ENCODE results near the gene NPPB. TPM values are rescaled to one million over a fixed set of nuclear protein-coding genes. Genes with fewer than 3 reads are reported as not detected.

Gene NPPB
- total RNA-seq, 1 experiment from 2014 or later = not detected

GRCh38 chr1:11842154-11843041 is 16.3 kb downstream of the NPPB start:
- TF ChIP-seq AFF4 (CRISPR knock-in tag; IDR thresholded peaks at IDR 0.05; ENCODE audit: borderline replicate concordance) (no peak), ZMAT4 (CRISPR knock-in tag; IDR thresholded peaks at IDR 0.05) (no peak), ZNF121 (CRISPR knock-in tag; IDR thresholded peaks at IDR 0.05) (no peak), ZNF232 (CRISPR knock-in tag; IDR thresholded peaks at IDR 0.05) (no peak), TEAD1 (CRISPR knock-in tag; IDR thresholded peaks at IDR 0.05) (no peak), GABPB1 (CRISPR knock-in tag; IDR thresholded peaks at IDR 0.05) (peak; percentile 78)
- TF ChIP-seq, protein P1, sequence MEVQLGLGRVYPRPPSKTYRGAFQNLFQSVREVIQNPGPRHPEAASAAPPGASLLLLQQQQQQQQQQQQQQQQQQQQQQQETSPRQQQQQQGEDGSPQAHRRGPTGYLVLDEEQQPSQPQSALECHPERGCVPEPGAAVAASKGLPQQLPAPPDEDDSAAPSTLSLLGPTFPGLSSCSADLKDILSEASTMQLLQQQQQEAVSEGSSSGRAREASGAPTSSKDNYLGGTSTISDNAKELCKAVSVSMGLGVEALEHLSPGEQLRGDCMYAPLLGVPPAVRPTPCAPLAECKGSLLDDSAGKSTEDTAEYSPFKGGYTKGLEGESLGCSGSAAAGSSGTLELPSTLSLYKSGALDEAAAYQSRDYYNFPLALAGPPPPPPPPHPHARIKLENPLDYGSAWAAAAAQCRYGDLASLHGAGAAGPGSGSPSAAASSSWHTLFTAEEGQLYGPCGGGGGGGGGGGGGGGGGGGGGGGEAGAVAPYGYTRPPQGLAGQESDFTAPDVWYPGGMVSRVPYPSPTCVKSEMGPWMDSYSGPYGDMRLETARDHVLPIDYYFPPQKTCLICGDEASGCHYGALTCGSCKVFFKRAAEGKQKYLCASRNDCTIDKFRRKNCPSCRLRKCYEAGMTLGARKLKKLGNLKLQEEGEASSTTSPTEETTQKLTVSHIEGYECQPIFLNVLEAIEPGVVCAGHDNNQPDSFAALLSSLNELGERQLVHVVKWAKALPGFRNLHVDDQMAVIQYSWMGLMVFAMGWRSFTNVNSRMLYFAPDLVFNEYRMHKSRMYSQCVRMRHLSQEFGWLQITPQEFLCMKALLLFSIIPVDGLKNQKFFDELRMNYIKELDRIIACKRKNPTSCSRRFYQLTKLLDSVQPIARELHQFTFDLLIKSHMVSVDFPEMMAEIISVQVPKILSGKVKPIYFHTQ (CRISPR knock-in tag; IDR thresholded peaks at IDR 0.05) = no peak
- TF ChIP-seq, protein P2, sequence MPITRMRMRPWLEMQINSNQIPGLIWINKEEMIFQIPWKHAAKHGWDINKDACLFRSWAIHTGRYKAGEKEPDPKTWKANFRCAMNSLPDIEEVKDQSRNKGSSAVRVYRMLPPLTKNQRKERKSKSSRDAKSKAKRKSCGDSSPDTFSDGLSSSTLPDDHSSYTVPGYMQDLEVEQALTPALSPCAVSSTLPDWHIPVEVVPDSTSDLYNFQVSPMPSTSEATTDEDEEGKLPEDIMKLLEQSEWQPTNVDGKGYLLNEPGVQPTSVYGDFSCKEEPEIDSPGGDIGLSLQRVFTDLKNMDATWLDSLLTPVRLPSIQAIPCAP (CRISPR knock-in tag; IDR thresholded peaks at IDR 0.05) = no peak
- no peak for DNase-seq (ENCODE audit: low spot score)
- Mint-ChIP-seq H3K9me3 (no peaks in the 10 kb centered on the region), H3K27me3 (ENCODE audit: low read depth) (no peaks in the 10 kb centered on the region), H3K36me3 (peaks cover 62% of the 10 kb centered on the region), H3K4me1 (no peaks in the 10 kb centered on the region), H3K27ac (no peak overlapping the region), H3K4me3 (no peak overlapping the region)
- no peak for ATAC-seq
- ChIA-PET POLR2A (no interaction called here), CTCF (interaction anchor here (0.7 kb wide), 1 partner anchor 22 kb away, joined by 3 read pairs; no protein-coding TSS in a partner anchor)

DNA sequence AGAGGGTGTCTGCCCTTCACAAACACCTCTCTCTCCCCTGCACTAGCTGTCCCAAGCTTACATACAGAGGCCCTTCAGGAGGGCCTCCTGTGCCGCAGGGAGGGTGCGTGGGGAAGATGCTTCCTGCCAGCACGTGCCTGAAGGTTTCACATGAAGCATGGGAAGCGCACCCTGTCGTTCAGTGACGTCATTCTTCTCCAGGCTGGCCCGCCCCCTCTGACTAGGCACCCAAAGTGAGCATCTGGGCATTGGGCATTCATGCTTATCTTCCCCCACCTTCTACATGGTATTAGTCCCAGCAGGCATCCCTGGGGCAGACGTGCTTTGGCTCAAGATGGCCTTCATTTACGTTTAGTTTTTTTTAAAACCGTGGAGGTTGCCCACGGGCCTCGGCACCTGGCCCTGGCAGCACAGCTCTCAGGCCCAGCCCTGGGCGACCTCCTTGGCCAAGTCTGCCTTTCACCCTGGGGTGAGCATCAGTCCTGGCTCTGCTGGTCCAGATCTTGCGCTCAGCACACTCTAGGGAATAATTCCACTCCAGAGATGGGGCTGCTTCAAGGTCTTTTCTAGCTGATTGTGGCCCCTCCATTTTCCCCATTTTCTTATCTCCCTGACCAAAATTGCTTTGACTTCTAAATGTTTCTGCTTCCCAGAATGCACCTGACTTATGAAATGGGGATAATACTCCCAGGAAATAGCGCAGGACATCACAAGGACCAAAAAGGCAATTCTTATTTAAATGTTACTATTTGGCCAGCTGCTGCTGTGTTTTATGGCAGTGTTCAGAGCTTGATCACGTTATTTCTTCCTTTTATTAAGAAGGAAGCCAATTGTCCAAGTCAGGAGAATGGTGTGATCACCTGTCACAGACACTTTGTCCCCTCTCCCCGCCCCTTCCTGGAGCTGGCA is 17.2 kb downstream of the NPPB start:
- Mint-ChIP-seq H3K4me1 (no peaks in the 10 kb centered on the region), H3K27me3 (ENCODE audit: low read depth) (no peaks in the 10 kb centered on the region), H3K4me3 (no peak overlapping the region), H3K27ac (no peak overlapping the region), H3K36me3 (peaks cover 66% of the 10 kb centered on the region), H3K9me3 (no peaks in the 10 kb centered on the region)
- ATAC-seq (no peak), DNase-seq (ENCODE audit: low spot score) (no peak)
- ChIA-PET CTCF (interaction anchor here (0.7 kb wide), 1 partner anchor 23 kb away, joined by 3 read pairs; no protein-coding TSS in a partner anchor), POLR2A (no interaction called here)
- TF ChIP-seq, protein P3, sequence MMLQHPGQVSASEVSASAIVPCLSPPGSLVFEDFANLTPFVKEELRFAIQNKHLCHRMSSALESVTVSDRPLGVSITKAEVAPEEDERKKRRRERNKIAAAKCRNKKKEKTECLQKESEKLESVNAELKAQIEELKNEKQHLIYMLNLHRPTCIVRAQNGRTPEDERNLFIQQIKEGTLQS (CRISPR knock-in tag; conservative IDR thresholded peaks at IDR 0.05) = no peak
- no peak for TF ChIP-seq TP53 (CRISPR knock-in tag; IDR thresholded peaks at IDR 0.05)
- TF ChIP-seq ZNF425 (CRISPR knock-in tag; conservative IDR thresholded peaks at IDR 0.05) = no peak
- TF ChIP-seq CREB1 (CRISPR knock-in tag; IDR thresholded peaks at IDR 0.05) = no peak
- no peak for TF ChIP-seq E2F1 (CRISPR knock-in tag; IDR thresholded peaks at IDR 0.05)
- TF ChIP-seq, protein P4, sequence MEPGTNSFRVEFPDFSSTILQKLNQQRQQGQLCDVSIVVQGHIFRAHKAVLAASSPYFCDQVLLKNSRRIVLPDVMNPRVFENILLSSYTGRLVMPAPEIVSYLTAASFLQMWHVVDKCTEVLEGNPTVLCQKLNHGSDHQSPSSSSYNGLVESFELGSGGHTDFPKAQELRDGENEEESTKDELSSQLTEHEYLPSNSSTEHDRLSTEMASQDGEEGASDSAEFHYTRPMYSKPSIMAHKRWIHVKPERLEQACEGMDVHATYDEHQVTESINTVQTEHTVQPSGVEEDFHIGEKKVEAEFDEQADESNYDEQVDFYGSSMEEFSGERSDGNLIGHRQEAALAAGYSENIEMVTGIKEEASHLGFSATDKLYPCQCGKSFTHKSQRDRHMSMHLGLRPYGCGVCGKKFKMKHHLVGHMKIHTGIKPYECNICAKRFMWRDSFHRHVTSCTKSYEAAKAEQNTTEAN (CRISPR knock-in tag; IDR thresholded peaks at IDR 0.05) = no peak
- TF ChIP-seq ETV6 (CRISPR knock-in tag; IDR thresholded peaks at IDR 0.05) = no peak
- TF ChIP-seq ZNF317 (CRISPR knock-in tag; IDR thresholded peaks at IDR 0.05; ENCODE audit: borderline replicate concordance, low read depth) = no peak
- TF ChIP-seq ZNF671 (CRISPR knock-in tag; IDR thresholded peaks at IDR 0.05) = no peak

Data from WTC11 (cell line).